Adrenal gland (tissue), 12 donors: ENCODE measurements around the gene ANKMY1. TPM values are rescaled to one million over a fixed set of nuclear protein-coding genes. Genes with fewer than 3 reads are reported as not detected.
A peak's percentile ranks its signal among the peaks of the same experiment; 100 is the strongest.

ENCODE experiments used
- DNase-seq, 7 donors: peaks; one replicate each; pipeline ENCODE4 v3.0.0-alpha.2; 2019 to 2020
- H3K27ac ChIP-seq, 5 donors: fragments of 200-600 bp; sonication (generic) in 4 of 5; 1 replicate in 3 of 5; 2 replicates in 2 of 5; pipeline versions ENCODE4 v1.5.1 to v1.8.0; 2016 to 2020; ENCODE audit warnings: mild to moderate bottlenecking in 1 of 5
- H3K27me3 ChIP-seq: fragments of 200-600 bp; 2 replicates; pipeline ENCODE4 v1.8.0; 2021
- H3K36me3 ChIP-seq, 2 donors: fragments of 200-600 bp; replicated peaks in 1 of 2; 1 replicate in 1 of 2; 2 replicates in 1 of 2; pipeline versions ENCODE4 v1.5.1 to v1.8.0; 2018 to 2022
- H3K4me1 ChIP-seq, 2 donors: fragments of 200-600 bp; replicated peaks in 1 of 2; 1 replicate in 1 of 2; 2 replicates in 1 of 2; pipeline versions ENCODE4 v1.5.1 to v1.8.0; 2018 to 2021
- H3K4me3 ChIP-seq, 4 donors: fragments of 200-600 bp; sonication (generic) in 3 of 4; one replicate each; pipeline ENCODE4 v1.5.1; 2016 to 2018
- H3K9me3 ChIP-seq, 3 donors: fragments of 200-600 bp; sonication (generic) in 1 of 3; replicated peaks in 1 of 3; 1 replicate in 2 of 3; 2 replicates in 1 of 3; pipeline versions ENCODE4 v1.5.1 to v1.8.0; 2016 to 2021
- CTCF ChIP-seq, 6 experiments: fragments of 450-650 bp in 4 of 6; fragments of 200-600 bp in 2 of 6; sonication (generic) in 1 of 6; IDR thresholded peaks; 1 replicate in 5 of 6; 2 replicates in 1 of 6; pipeline versions ENCODE4 v1.5.1 to v1.8.0; 2016 to 2021; ENCODE audit warnings: antibody characterized with exemption in 6 of 6, mild to moderate bottlenecking in 2 of 6, moderate library complexity in 1 of 6
- POLR2A ChIP-seq, 2 donors: fragments of 450-650 bp; IDR thresholded peaks; one replicate each; pipeline ENCODE4 v1.6.1; 2017; ENCODE audit warnings: antibody characterized with exemption in 2 of 2, mild to moderate bottlenecking in 2 of 2, moderate library complexity in 1 of 2
- WGBS, 4 donors: extraction: QIAGEN DNeasy Blood & Tissue Kit in 2 of 4; methylation state at CpG; one replicate each; pipeline versions ENCODE4 v1.1.5 to v1.1.7; 2013 to 2017; 5-methylcytosine and 5-hydroxymethylcytosine counted together
- intact Hi-C, 2 donors: fragments of 100-400 bp; cut with DNase I; formaldehyde crosslinking; loops; one replicate each; pipeline versions ENCODE4 v1.14.1 to v1.15.0; 2022 to 2023
- polyA plus RNA-seq, 3 donors: library from polyadenylated mRNA; stranded (reverse); fragments of 200-250 nt in 2 of 3; fragments of 350-450 nt in 1 of 3; fragmentation: Illumina TruSeq in 1 of 3; extraction: RNeasy Lipid Tissue Mini Kit (QIAGEN cat#74804) in 1 of 3; gene quantifications; one replicate each; pipeline ENCODE4 v1.2.3, GENCODE V29; 2013 to 2014
- total RNA-seq, 9 donors: library from RNA; depleted of rRNA in 4 of 9; stranded (reverse); fragments of >200 nt in 4 of 9; fragments of 120-200 nt in 1 of 9; fragmentation: NEBNext Ultra II Directional in 1 of 9; extraction: Animal tissue kit (Norgen Biotek cat#: 25700) in 1 of 9; gene quantifications; one replicate each; pipeline versions ENCODE4 v1.1.0 to v1.2.4, GENCODE V29; 2013 to 2023
- donor health status: healthy with polysubstance abuse.
- donor health status: Bipolar disorder and iron deficiency.
- donor health status: DM: yes; HTN: yes; CAD: no.
- donor health status: DM: no; HTN: no; CAD: no.
- donor health status: DM: no; HTN: no; CAD: no.
- donor health status: DM: yes; HTN: yes; CAD: no.

ANKMY1 gene
- total and polyA plus RNA-seq, 12 donors, result 7.2 to 31.7 (median 12.0) TPM

DNA sequence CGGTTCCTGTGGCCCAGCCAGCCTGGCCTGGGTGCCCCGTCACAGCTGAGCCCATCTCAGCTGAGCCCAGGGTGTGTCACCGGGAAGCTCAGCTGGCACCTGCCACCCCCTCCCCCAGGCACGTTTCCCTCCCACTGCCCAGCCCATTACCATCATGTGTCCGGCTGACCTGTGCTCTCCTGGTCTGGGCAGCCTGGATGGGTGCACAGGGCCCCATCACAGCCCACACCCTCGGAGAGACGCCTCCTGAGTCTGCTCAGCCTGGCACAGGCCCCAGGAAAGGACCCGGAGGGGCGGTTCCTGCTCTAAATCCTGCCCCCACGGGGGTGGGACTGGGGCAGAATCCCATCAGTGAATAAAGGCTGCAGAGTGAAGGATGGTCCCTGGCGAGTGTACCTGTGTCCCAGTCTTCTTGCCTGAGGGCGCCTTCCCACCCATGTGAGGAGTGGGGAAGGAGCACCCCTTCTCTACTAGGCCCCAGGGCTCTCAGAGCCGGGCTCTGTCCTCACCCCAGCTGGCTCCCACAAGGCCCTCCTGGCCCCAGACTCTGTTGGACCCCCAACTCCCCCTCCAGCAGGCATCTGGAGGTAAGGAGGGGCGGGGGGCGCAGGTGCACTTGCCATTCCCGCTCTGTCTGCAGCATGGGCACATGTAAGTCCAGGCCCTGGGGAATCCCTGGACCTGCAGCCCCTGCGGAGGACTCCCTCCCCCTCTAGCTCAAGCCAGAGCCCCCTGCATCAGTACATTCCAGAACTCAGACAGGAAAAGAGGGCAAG lies 101.2 kb downstream of the ANKMY1 start:
- DNase-seq, result peak in 1 of 7 donors; percentile 24
- no peaks in the 10 kb centered on the region for H3K9me3 ChIP-seq
- peaks cover 7 to 20% of the 10 kb centered on the region in 2 donors for H3K4me1 ChIP-seq
- H3K27ac ChIP-seq, result peak overlapping the region in 1 of 5 donors; percentile 8
- intact Hi-C loops, result no loop called here
- no peaks in the 10 kb centered on the region for H3K27me3 ChIP-seq
- no peak overlapping the region for H3K4me3 ChIP-seq
- WGBS, 4 donors, result 69 to 77% (median 75%) methylated on average over 12 to 17 of the region's 17 CpGs
- no peaks in the 10 kb centered on the region for H3K36me3 ChIP-seq
- TF ChIP-seq CTCF (IDR thresholded peaks at IDR 0.05), result no peak
- TF ChIP-seq POLR2A (IDR thresholded peaks at IDR 0.05), result no peak

DNA sequence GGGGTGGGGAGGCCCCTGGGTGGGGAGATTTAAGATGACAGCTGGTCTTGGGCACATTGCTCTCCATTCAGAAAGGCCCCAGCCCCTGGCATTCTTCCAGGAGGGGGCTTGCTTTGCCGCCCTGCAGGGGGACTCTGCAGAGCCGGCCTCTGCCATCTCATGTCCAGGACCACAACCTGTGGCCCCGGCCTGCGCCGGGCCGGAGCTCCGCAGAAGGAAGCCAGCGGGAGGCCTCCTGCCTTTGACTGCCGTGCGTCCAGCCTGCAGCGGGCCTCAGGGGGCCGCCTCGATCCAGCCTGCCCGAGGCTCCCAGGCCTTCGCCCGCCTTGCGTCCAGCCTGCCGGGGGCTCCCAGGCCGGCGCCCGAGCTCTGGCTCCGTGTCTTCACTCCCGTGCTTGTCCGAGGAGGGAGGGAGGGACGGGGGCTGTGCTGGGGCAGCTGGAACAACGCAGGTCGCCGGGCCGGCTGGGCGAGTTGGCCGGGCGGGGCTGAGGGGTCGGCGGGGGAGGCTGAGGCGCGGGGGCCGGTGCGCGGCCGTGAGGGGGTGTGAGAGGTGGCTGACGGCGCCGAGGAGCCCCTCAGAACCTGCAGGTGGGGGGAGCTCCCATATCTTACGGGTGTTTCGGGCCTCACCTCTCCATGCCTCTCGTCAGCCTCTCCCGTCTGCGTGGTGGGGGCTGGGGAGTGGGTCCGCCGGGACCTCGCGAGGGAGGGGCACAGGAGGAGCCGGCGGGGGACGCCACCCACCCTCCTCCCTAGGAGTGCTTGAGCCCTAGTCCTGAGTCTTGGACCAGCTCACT lies 101.9 kb downstream of the ANKMY1 start:
- Histone ChIP-seq H3K27me3 (no peaks in the 10 kb centered on the region), H3K4me3 (no peak overlapping the region), H3K9me3 (no peaks in the 10 kb centered on the region), H3K27ac (peak overlapping the region in 1 of 5 donors; percentile 34), H3K36me3 (no peaks in the 10 kb centered on the region), H3K4me1 (peaks cover 10 to 23% of the 10 kb centered on the region in 2 donors)
- peak in 1 of 7 donors; percentile 21 for DNase-seq
- intact Hi-C loops, result no loop called here
- 57 to 60% (median 58%) methylated on average over 7 to 55 of the region's 55 CpGs for WGBS, 4 donors
- TF ChIP-seq CTCF (IDR thresholded peaks at IDR 0.05) (no peak), POLR2A (IDR thresholded peaks at IDR 0.05) (no peak)

DNA sequence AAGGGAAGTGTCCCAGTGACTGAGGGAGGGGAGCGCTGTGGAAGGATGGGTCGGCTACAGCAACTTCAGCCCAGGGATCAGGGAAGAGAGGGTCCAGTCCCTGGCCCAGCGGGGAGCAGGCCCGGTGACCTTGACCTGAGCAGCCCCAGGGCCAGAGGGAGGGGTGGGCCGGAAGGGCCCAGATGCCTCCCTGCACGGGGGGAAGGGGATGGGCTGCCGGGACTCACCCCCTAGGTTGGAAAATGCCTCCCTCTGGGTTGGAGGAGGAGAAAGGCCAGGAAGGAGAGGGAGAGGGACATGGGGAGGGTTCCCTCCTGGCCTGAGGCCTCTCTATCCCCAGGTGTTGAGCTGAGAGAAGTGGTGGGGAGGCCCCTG lies 102.5 kb downstream of the ANKMY1 start:
- intact Hi-C loops, result no loop called here
- H3K36me3 ChIP-seq, result no peaks in the 10 kb centered on the region
- no peaks in the 10 kb centered on the region for H3K9me3 ChIP-seq
- no peak overlapping the region for H3K27ac ChIP-seq
- DNase-seq, result peak in 1 of 7 donors; percentile 17
- TF ChIP-seq POLR2A (IDR thresholded peaks at IDR 0.05) (no peak), CTCF (IDR thresholded peaks at IDR 0.05) (no peak)
- no peak overlapping the region for H3K4me3 ChIP-seq
- H3K27me3 ChIP-seq, result no peaks in the 10 kb centered on the region
- WGBS, 4 donors, result 32 to 49% (median 36%) methylated on average over 4 to 7 of the region's 7 CpGs
- peaks cover 10 to 26% of the 10 kb centered on the region in 2 donors for H3K4me1 ChIP-seq

DNA sequence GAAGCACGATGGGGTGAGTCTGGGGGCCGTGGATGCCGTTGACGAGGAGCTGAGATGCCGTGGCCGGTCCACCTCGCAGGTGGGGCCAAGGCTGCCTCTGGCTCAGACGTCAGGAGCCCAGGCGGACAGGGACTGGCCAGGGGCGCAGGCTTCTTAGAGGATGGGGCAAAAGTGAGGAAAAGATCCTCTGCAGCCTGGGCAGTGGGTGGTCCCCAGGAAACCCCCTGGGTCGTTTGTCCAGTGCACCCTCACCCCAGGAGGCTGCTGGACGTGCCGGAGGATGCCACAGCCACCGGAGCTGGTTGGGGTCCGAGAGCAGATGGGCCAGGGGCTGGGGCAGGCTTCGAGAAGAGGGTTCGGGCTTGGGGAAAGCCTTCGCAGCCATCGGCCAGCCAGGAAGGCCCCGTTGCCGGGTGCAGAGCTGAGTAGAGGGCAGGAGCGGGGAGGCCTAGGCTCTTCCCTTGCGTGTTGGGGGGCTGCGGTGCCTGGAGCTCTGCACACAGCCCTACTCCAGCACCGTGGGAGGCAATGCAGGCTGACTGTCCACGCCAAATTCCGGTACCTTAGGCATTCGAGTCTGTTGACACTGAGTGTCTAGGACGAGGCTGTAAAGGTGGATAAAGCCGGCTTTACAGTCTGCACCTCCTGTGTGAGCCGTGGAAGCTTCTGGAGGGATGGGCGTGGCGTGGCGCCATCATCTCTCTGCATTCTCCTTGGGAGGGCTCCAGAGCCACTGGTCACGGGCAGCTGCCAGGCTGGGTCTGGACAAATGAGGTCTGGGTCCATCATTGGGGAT lies 103.5 kb downstream of the ANKMY1 start:
- no peak overlapping the region for H3K4me3 ChIP-seq
- H3K27ac ChIP-seq, result no peak overlapping the region
- H3K27me3 ChIP-seq, result no peaks in the 10 kb centered on the region
- peaks cover 13 to 28% of the 10 kb centered on the region in 2 donors for H3K4me1 ChIP-seq
- peak in 1 of 7 donors; percentile 22 for DNase-seq
- 53 to 61% (median 55%) methylated on average over 25 to 35 of the region's 35 CpGs for WGBS, 4 donors
- no peak for TF ChIP-seq CTCF (IDR thresholded peaks at IDR 0.05)
- TF ChIP-seq POLR2A (IDR thresholded peaks at IDR 0.05), result no peak
- no peaks in the 10 kb centered on the region for H3K9me3 ChIP-seq
- H3K36me3 ChIP-seq, result no peaks in the 10 kb centered on the region
- intact Hi-C loops, result no loop called here
